HFF-Myc (cell line): ENCODE data around the gene CRPPA.

Experiments used
- DNase-seq: peaks from one replicate; pipeline ENCODE4 v3.0.0-alpha.2; 2011; ENCODE audit warnings: low read depth; ENCODE audit errors: extremely low read depth
- H3K4me3 ChIP-seq: replicated peaks from 2 replicates; pipeline ENCODE4 v1.5.1; 2011; ENCODE audit warnings: low read depth, mild to moderate bottlenecking, control low read depth, low read length
- CTCF ChIP-seq: IDR thresholded peaks from 2 replicates; pipeline ENCODE4 v1.5.1; 2012; ENCODE audit warnings: mild to moderate bottlenecking, low read depth, low read length, control low read depth; ENCODE audit errors: missing control alignments

Gene CRPPA

GRCh38 chr7:16403475-16403874 is 17.9 kb downstream of the CRPPA start:
- DNase-seq: no peak
- no peak overlapping the region for H3K4me3 ChIP-seq
- no peak for TF ChIP-seq CTCF

DNA sequence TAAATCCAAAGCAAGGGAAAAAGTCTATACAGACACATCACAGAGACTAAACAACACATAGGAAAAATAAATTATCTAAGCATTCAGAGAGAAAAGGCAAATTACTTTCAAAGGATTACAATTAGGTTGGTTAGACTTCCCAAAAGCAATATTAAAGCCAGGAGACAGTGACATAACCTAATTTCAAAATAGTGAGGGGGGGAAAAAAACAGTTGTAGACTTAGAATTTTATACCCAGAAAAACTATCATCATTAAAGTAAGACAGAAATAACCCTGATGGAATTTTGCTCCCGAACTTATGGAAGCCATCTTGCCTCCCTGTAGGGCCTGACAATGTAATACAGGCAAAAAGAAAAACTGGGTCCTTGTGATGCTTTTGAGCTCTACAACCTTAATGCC is 18.4 kb downstream of the CRPPA start:
- TF ChIP-seq CTCF: no peak
- H3K4me3 ChIP-seq: no peak overlapping the region
- DNase-seq: no peak

- TF ChIP-seq CTCF: no peak
- no peak for DNase-seq
Observed at GRCh38 chr7:16402091-16402490, 19.2 kb downstream of the CRPPA start.

DNA sequence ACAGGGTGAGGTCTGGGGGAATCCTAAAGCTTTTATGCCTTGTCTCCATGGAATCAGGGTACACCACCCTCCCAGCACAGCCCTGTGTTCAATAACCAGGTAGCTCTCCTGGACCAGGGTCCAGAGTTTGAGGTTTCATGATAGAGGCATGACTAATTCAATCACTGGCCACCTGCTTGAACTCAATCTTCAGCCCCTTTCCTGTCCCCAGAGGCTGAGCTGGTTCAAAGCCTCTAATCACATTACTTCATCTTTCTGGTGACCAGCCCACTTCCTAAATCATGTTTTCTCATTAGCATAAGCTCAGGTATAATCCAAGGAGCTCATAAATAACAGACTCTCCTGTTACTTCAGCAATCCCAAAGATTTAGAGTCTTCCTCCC is 20.5 kb downstream of the CRPPA start:
- H3K4me3 ChIP-seq: no peak overlapping the region
- TF ChIP-seq CTCF: no peak
- DNase-seq: no peak

More at GRCh38 chr7:16402091-16402490, 19.2 kb downstream of the CRPPA start:
- H3K4me3 ChIP-seq: no peak overlapping the region

- no peak for DNase-seq
- TF ChIP-seq CTCF: no peak
- no peak overlapping the region for H3K4me3 ChIP-seq
Observed at GRCh38 chr7:16399916-16400892, 21.1 kb downstream of the CRPPA start.

DNA sequence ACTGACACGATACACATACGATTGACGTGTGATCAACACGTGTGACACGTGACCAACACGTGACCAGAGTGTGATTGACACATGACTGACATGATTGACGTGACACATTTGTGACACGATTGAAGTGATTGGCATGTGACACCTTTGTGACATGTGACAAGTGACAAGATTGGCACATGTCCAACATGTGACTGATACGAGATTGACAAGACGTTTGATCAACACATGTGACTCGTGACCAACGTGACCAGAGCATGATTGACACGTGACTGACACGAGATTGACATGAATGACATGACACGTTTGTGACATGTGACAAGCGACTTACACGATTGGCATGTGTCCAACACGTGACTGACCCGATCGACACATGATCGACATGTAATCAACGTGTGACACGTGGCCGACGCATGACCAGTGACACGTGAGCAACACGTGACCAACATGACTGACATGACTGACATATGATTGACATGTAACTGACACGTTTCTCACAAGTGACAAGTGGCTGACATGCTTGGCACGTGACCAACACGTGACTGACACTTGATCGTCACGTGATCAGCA is 22.0 kb downstream of the CRPPA start:
- DNase-seq: no peak
- no peak for TF ChIP-seq CTCF
- H3K4me3 ChIP-seq: no peak overlapping the region
